ENCODE data around the gene KBTBD13.

Gene KBTBD13

GRCh38 chr15:65101411-65101890 lies 24.9 kb downstream of the KBTBD13 start:
- H3K4me3 ChIP-seq (ENCODE audit: low read depth, low read length), result no peak overlapping the region
- peak; percentile 85 for DNase-seq (ENCODE audit: low read depth)
- TF ChIP-seq CTCF (conservative IDR thresholded peaks at IDR 0.05; ENCODE audit: low read depth, low read length), result peak; percentile 90

DNA sequence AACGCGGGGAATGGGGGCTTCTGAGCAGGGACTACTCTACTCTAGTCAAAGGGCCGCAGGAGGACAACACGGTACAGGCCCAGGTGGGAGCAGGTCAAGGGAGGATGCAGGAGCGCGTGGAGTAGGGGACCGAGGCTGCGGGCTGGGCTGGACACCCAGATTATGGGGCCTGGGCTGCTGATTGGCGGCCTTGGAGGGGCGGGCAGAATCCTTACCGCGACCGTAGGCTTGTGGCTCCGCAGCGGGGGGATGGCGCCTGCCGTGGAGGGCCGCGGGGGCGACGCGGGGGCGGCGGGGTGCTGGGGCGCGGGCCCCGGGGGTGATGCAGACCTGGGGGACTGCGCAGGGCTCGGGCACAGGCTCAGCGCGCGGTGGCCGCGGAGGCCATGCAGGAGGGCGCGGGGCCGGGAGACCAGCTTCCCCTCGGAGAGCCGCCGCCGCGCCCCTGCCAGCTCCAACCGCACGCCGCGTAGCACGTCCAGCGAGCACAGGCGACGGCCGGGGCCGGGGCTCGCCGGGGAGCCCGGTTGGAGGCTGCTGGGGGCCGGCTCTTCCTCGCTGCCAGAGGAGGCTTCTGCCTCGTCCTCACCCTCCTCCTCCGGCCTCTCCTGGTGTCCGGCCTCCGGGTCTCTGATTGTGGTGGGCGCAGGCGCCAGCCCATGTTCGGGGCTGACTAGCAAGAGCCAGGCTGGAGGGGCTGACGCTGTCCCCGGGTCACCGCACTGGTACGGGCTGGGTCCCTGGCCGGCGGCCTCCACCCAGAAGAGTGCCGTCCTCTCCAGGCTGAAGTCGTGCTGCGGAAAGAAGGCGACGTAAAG lies 25.6 kb downstream of the KBTBD13 start:
- no peak for DNase-seq (ENCODE audit: low read depth)
- TF ChIP-seq CTCF (conservative IDR thresholded peaks at IDR 0.05; ENCODE audit: low read depth, low read length), result no peak
- no peak overlapping the region for H3K4me3 ChIP-seq (ENCODE audit: low read depth, low read length)

GRCh38 chr15:65102912-65103311 lies 26.4 kb downstream of the KBTBD13 start:
- TF ChIP-seq CTCF (conservative IDR thresholded peaks at IDR 0.05; ENCODE audit: low read depth, low read length), result no peak
- DNase-seq (ENCODE audit: low read depth), result no peak
- H3K4me3 ChIP-seq (ENCODE audit: low read depth, low read length), result no peak overlapping the region

DNA sequence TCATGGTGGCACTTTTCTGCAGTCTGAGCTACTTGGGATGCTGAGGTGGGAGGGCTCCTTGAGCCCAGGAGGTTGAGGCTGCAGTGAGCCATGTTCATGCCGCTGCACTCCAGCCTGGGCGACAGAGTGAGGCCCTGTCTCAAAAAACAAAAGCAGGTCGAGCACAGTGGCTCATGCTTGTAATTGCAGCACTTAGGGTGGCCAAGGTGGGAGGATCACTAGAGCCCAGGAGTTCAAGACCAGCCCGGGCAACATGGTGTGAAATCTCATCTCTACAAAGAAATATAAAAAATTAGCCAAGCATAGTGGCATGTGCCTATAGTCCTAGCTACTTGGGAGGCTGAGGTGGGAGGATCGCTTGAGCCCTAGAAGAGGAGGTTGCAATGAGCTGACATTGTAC lies 28.5 kb downstream of the KBTBD13 start:
- no peak overlapping the region for H3K4me3 ChIP-seq (ENCODE audit: low read depth, low read length)
- DNase-seq (ENCODE audit: low read depth), result no peak
- no peak for TF ChIP-seq CTCF (conservative IDR thresholded peaks at IDR 0.05; ENCODE audit: low read depth, low read length)

DNA sequence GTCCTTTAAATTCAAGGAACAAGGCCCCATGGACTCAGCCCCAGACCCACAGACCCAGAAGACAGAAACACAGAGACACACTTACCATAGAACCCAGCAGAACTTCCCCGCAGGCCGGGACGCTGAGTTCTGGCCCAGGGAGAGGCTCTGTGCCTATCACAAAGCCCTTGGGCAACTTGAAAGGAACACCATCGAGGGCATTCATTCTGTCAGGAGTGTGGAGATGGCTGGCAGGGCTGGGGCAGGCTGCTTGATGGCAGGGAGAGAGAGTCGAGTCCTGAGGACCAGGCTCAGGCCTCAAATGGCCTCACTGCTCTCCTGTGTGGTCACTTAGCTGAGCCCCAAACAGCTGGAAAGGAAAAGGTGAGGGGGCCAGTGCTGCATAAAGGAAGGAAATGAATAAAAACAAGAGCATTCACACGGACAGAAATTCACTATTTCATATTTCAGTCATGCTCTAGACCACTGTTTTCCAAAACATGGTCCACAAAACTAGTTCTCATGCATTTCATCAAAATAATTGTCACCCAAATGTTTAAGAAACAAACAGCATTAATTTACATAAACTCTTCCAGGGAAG lies 29.6 kb downstream of the KBTBD13 start:
- H3K4me3 ChIP-seq (ENCODE audit: low read depth, low read length), result no peak overlapping the region
- DNase-seq (ENCODE audit: low read depth), result no peak
- TF ChIP-seq CTCF (conservative IDR thresholded peaks at IDR 0.05; ENCODE audit: low read depth, low read length), result no peak

- DNase-seq (ENCODE audit: low read depth), result peak; percentile 62
- no peak for TF ChIP-seq CTCF (conservative IDR thresholded peaks at IDR 0.05; ENCODE audit: low read depth, low read length)
- H3K4me3 ChIP-seq (ENCODE audit: low read depth, low read length), result no peak overlapping the region
Measured at GRCh38 chr15:65110676-65111292, 34.2 kb downstream of the KBTBD13 start.
